Suprapubic skin (tissue), 4 donors: Measurements from ENCODE around the gene EPHB6. TPM values are rescaled to one million over a fixed set of nuclear protein-coding genes. Genes with fewer than 3 reads are reported as not detected.

Experiments
- DNase-seq, 2 donors: peaks; one replicate each; pipeline ENCODE4 v3.0.0-alpha.2; 2019; ENCODE audit warnings: low spot score in 2 of 2
- H3K27ac ChIP-seq: fragments of 200-600 bp; sonication (generic); one replicate; pipeline ENCODE4 v1.5.1; 2019
- H3K27me3 ChIP-seq: fragments of 200-600 bp; sonication (generic); one replicate; pipeline ENCODE4 v1.5.1; 2019
- H3K36me3 ChIP-seq: fragments of 200-600 bp; sonication (generic); one replicate; pipeline ENCODE4 v1.5.1; 2019
- H3K4me1 ChIP-seq: fragments of 200-600 bp; sonication (generic); one replicate; pipeline ENCODE4 v1.5.1; 2019
- H3K4me3 ChIP-seq: fragments of 200-600 bp; sonication (generic); one replicate; pipeline ENCODE4 v1.5.1; 2019; ENCODE audit warnings: mild to moderate bottlenecking
- H3K9me3 ChIP-seq: fragments of 200-600 bp; sonication (generic); one replicate; pipeline ENCODE4 v1.5.1; 2019
- CTCF ChIP-seq, 2 donors: fragments of 200-600 bp in 1 of 2; fragments of 450-650 bp in 1 of 2; sonication (generic) in 1 of 2; IDR thresholded peaks; one replicate each; pipeline ENCODE4 v1.5.1; 2016 to 2019; ENCODE audit warnings: antibody characterized with exemption in 2 of 2, mild to moderate bottlenecking in 1 of 2, moderate library complexity in 1 of 2
- EP300 ChIP-seq: sonication (generic); formaldehyde crosslinking; IDR thresholded peaks from one replicate; pipeline ENCODE4 v1.6.1; 2017; ENCODE audit warnings: antibody characterized with exemption
- POLR2A ChIP-seq, 2 donors: fragments of 450-650 bp; IDR thresholded peaks; one replicate each; pipeline ENCODE4 v1.6.1; 2017; ENCODE audit warnings: antibody characterized with exemption in 2 of 2, mild to moderate bottlenecking in 2 of 2, moderate library complexity in 2 of 2
- POLR2AphosphoS5 ChIP-seq, 3 donors: sonication (generic); formaldehyde crosslinking; IDR thresholded peaks; one replicate each; pipeline ENCODE4 v1.6.1; 2017; ENCODE audit warnings: antibody characterized with exemption in 3 of 3
- WGBS: methylation state at CpG from one replicate; pipeline ENCODE4 v1.1.5; 2018; 5-methylcytosine and 5-hydroxymethylcytosine counted together
- total RNA-seq, 4 donors: library from RNA; depleted of rRNA; stranded (reverse); fragments of >200 nt; gene quantifications; one replicate each; pipeline ENCODE4 v1.1.0, GENCODE V29; 2016

The EPHB6 gene
- total RNA-seq, 4 donors from 2014 or later = 207 to 299 (median 258) TPM

- H3K36me3 ChIP-seq = peaks cover 40% of the 10 kb centered on the region
- no peak for TF ChIP-seq POLR2A (IDR thresholded peaks at IDR 0.05)
- TF ChIP-seq POLR2AphosphoS5 (IDR thresholded peaks at IDR 0.05) = no peak
- TF ChIP-seq CTCF (IDR thresholded peaks at IDR 0.05) = no peak
- no peak for TF ChIP-seq EP300
- DNase-seq = peak in 1 of 2 donors; percentile 72
Observed at GRCh38 chr7:142872106-142872675, 17.3 kb downstream of the EPHB6 start.

GRCh38 chr7:142873281-142873784 lies 18.5 kb downstream of the EPHB6 start:
- peaks cover 29% of the 10 kb centered on the region for H3K36me3 ChIP-seq
- 75% methylated on average over 11 of the region's 11 CpGs for WGBS
- H3K27me3 ChIP-seq = peaks cover 4% of the 10 kb centered on the region
- no peak overlapping the region for H3K4me3 ChIP-seq
- peak in 1 of 2 donors; percentile 54 for TF ChIP-seq CTCF (IDR thresholded peaks at IDR 0.05)
- no peak for TF ChIP-seq POLR2AphosphoS5 (IDR thresholded peaks at IDR 0.05)
- no peaks in the 10 kb centered on the region for H3K9me3 ChIP-seq
- H3K4me1 ChIP-seq = no peaks in the 10 kb centered on the region
- peak in 1 of 2 donors; percentile 66 for DNase-seq
- H3K27ac ChIP-seq = no peak overlapping the region

More at GRCh38 chr7:142872106-142872675, 17.3 kb downstream of the EPHB6 start:
- WGBS = 91% methylated on average over 13 of the region's 15 CpGs
- H3K4me1 ChIP-seq = no peaks in the 10 kb centered on the region
- H3K27me3 ChIP-seq = peaks cover 4% of the 10 kb centered on the region
- no peak overlapping the region for H3K27ac ChIP-seq
- H3K4me3 ChIP-seq = no peak overlapping the region
- H3K9me3 ChIP-seq = no peaks in the 10 kb centered on the region

GRCh38 chr7:142873871-142874270 lies 19.0 kb downstream of the EPHB6 start:
- Histone ChIP-seq H3K4me1 (no peaks in the 10 kb centered on the region), H3K27ac (no peak overlapping the region), H3K27me3 (peaks cover 4% of the 10 kb centered on the region), H3K36me3 (peaks cover 25% of the 10 kb centered on the region), H3K4me3 (no peak overlapping the region), H3K9me3 (no peaks in the 10 kb centered on the region)
- 82% methylated on average over 5 of the region's 5 CpGs for WGBS
- DNase-seq = peak in 1 of 2 donors; percentile 45
- TF ChIP-seq POLR2A (IDR thresholded peaks at IDR 0.05) (no peak), POLR2AphosphoS5 (IDR thresholded peaks at IDR 0.05) (no peak), EP300 (no peak), CTCF (IDR thresholded peaks at IDR 0.05) (no peak)

GRCh38 chr7:142874409-142874808 lies 19.5 kb downstream of the EPHB6 start:
- TF ChIP-seq POLR2A (IDR thresholded peaks at IDR 0.05) (no peak), EP300 (no peak), CTCF (IDR thresholded peaks at IDR 0.05) (no peak), POLR2AphosphoS5 (IDR thresholded peaks at IDR 0.05) (no peak)
- no peak overlapping the region for H3K4me3 ChIP-seq
- H3K36me3 ChIP-seq = peaks cover 25% of the 10 kb centered on the region
- no peaks in the 10 kb centered on the region for H3K9me3 ChIP-seq
- peaks cover 4% of the 10 kb centered on the region for H3K27me3 ChIP-seq
- H3K27ac ChIP-seq = no peak overlapping the region
- H3K4me1 ChIP-seq = no peaks in the 10 kb centered on the region
- DNase-seq = peak in 1 of 2 donors; percentile 56
- 84% methylated on average over 7 of the region's 7 CpGs for WGBS

GRCh38 chr7:142874837-142875236 lies 20.0 kb downstream of the EPHB6 start:
- DNase-seq = peak in 1 of 2 donors; percentile 38
- Histone ChIP-seq H3K36me3 (peaks cover 22% of the 10 kb centered on the region), H3K27ac (no peak overlapping the region), H3K4me3 (no peak overlapping the region), H3K27me3 (peaks cover 4% of the 10 kb centered on the region), H3K9me3 (no peaks in the 10 kb centered on the region), H3K4me1 (no peaks in the 10 kb centered on the region)
- TF ChIP-seq POLR2A (IDR thresholded peaks at IDR 0.05) = no peak
- TF ChIP-seq EP300 = no peak
- no peak for TF ChIP-seq CTCF (IDR thresholded peaks at IDR 0.05)
- no peak for TF ChIP-seq POLR2AphosphoS5 (IDR thresholded peaks at IDR 0.05)
- 95% methylated on average over 6 of the region's 6 CpGs for WGBS
